A549 (cell line): ENCODE data around the gene TNNI3K.

Experiments used
- CTCF ChIP-seq: fragments of >200 bp; sonication (Bioruptor Twin); formaldehyde crosslinking; IDR thresholded peaks from 3 replicates; pipeline ENCODE4 v1.5.1; 2016
- EP300 ChIP-seq, 2 experiments: fragments of >200 bp; sonication (Bioruptor Twin); formaldehyde crosslinking; IDR thresholded peaks; 2 replicates in 1 of 2; 3 replicates in 1 of 2; pipeline ENCODE4 v1.6.1; 2016 to 2017
- JUN ChIP-seq, 2 experiments: fragments of >200 bp; sonication (Bioruptor Twin); formaldehyde crosslinking; IDR thresholded peaks; 2 replicates in 1 of 2; 3 replicates in 1 of 2; pipeline ENCODE4 v1.6.1; 2016 to 2017
- MAX ChIP-seq: IDR thresholded peaks from 2 replicates; pipeline ENCODE4 v1.6.1; 2012
- PBX3 ChIP-seq: IDR thresholded peaks from 2 replicates; pipeline ENCODE4 v1.6.1; 2012
- RAD21 ChIP-seq, 2 experiments: fragments of >200 bp in 1 of 2; sonication (Bioruptor Twin) in 1 of 2; formaldehyde crosslinking in 1 of 2; IDR thresholded peaks in 1 of 2; conservative IDR thresholded peaks in 1 of 2; 2 replicates in 1 of 2; 3 replicates in 1 of 2; pipeline ENCODE4 v1.6.1; 2012 to 2018; ENCODE audit warnings: inconsistent platforms in 1 of 2

- TF ChIP-seq CTCF (no peak), PBX3 (no peak), RAD21 (conservative IDR thresholded peaks at IDR 0.05 in 1 of 2, IDR thresholded peaks at IDR 0.05 in 1 of 2) (no peak), EP300 (IDR thresholded peaks at IDR 0.05) (no peak), JUN (IDR thresholded peaks at IDR 0.05) (no peak), MAX (no peak)
Measured at GRCh38 chr1:74453277-74453676, 218.1 kb downstream of the TNNI3K start.
